ENCODE data around the gene ADGRD1. TPM values are rescaled to one million over a fixed set of nuclear protein-coding genes. Genes with fewer than 3 reads are reported as not detected.

ADGRD1 gene
- polyA plus RNA-seq, 1 of the 3 experiments (the other 2 are of a cell fraction), result not detected

GRCh38 chr12:130956009-130956408 is 2.3 kb downstream of the ADGRD1 start:
- no peak overlapping the region for H3K4me2 ChIP-seq
- H3K36me3 ChIP-seq (replicated peaks in 1 of 2; ENCODE audit: control insufficient read depth in 1 of 2, insufficient read depth in 2 of 2, low read length in 1 of 2), result no peaks in the 10 kb centered on the region
- H3K9me3 ChIP-seq, result no peaks in the 10 kb centered on the region
- H3K27ac ChIP-seq (ENCODE audit: low read depth in 2 of 2, low read length in 1 of 2), result no peak overlapping the region
- H4K20me1 ChIP-seq (ENCODE audit: insufficient read depth), result no peaks in the 10 kb centered on the region
- TF ChIP-seq RFX5 (IDR thresholded peaks at IDR 0.05; ENCODE audit: low read length) (no peak), TAF1 (IDR thresholded peaks at IDR 0.05; ENCODE audit: borderline replicate concordance, low read depth, low read length) (no peak), GATA2 (CRISPR knock-in tag; IDR thresholded peaks at IDR 0.05) (no peak), TCF12 (IDR thresholded peaks at IDR 0.05) (no peak), FOSL2 (IDR thresholded peaks at IDR 0.05; ENCODE audit: borderline replicate concordance, low read depth) (no peak), RAD21 (IDR thresholded peaks at IDR 0.05; ENCODE audit: low read length) (no peak), FOXM1 (IDR thresholded peaks at IDR 0.05; ENCODE audit: low read depth) (no peak), MXI1 (IDR thresholded peaks at IDR 0.05; ENCODE audit: low read depth, low read length) (no peak), RXRA (IDR thresholded peaks at IDR 0.05; ENCODE audit: borderline replicate concordance, low read depth) (no peak), FOXJ3 (CRISPR knock-in tag; IDR thresholded peaks at IDR 0.05) (no peak), SMC3 (IDR thresholded peaks at IDR 0.05; ENCODE audit: low read depth, low read length) (no peak), POLR2AphosphoS5 (IDR thresholded peaks at IDR 0.05; ENCODE audit: low read depth, low read length) (no peak), GABPA (IDR thresholded peaks at IDR 0.05; ENCODE audit: low read depth) (no peak)
- TF ChIP-seq, protein P1, sequence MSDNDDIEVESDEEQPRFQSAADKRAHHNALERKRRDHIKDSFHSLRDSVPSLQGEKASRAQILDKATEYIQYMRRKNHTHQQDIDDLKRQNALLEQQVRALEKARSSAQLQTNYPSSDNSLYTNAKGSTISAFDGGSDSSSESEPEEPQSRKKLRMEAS (IDR thresholded peaks at IDR 0.05; ENCODE audit: low read depth), result no peak
- TF ChIP-seq, protein P2, sequence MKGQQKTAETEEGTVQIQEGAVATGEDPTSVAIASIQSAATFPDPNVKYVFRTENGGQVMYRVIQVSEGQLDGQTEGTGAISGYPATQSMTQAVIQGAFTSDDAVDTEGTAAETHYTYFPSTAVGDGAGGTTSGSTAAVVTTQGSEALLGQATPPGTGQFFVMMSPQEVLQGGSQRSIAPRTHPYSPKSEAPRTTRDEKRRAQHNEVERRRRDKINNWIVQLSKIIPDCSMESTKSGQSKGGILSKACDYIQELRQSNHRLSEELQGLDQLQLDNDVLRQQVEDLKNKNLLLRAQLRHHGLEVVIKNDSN (IDR thresholded peaks at IDR 0.05; ENCODE audit: borderline replicate concordance, low read depth), result no peak
- H2AFZ ChIP-seq (ENCODE audit: low read depth), result no peak overlapping the region
- H3K79me2 ChIP-seq (ENCODE audit: insufficient read depth), result no peaks in the 10 kb centered on the region
- ChIA-PET CTCF (no interaction called here), POLR2A (no interaction called here)
- WGBS (ENCODE audit: low lambda C conversion rate), result 95% methylated on average over 8 of the region's 11 CpGs
- H3F3A ChIP-seq (replicated peaks; ENCODE audit: insufficient read depth), result no peaks in the 10 kb centered on the region
- no peak overlapping the region for H3K4me3 ChIP-seq (ENCODE audit: low read depth in 2 of 2, low read length in 1 of 2)
- H3K9ac ChIP-seq, result no peak overlapping the region
- H3K27me3 ChIP-seq (ENCODE audit: insufficient read depth), result no peaks in the 10 kb centered on the region
- H3K9me2 ChIP-seq, result no peaks in the 10 kb centered on the region
- peaks cover 0 to 33% of the 10 kb centered on the region in 2 experiments; a peak in 2 of 4 replicates for H3K4me1 ChIP-seq (ENCODE audit: control insufficient read depth in 1 of 2, insufficient read depth in 2 of 2, low read depth in 1 of 2, low read length in 1 of 2)
- DNase-seq, result no peak

- H3K4me2 ChIP-seq, result no peak overlapping the region
- no peaks in the 10 kb centered on the region for H4K20me1 ChIP-seq (ENCODE audit: insufficient read depth)
- H3K27ac ChIP-seq (ENCODE audit: low read depth in 2 of 2, low read length in 1 of 2), result no peak overlapping the region
- TF ChIP-seq RCOR1 (IDR thresholded peaks at IDR 0.05; ENCODE audit: low read length) (no peak), IRF3 (IDR thresholded peaks at IDR 0.05; ENCODE audit: low read depth, low read length) (no peak), MXI1 (IDR thresholded peaks at IDR 0.05; ENCODE audit: low read depth, low read length) (no peak), FOXM1 (IDR thresholded peaks at IDR 0.05; ENCODE audit: low read depth) (no peak), RAD21 (IDR thresholded peaks at IDR 0.05; ENCODE audit: low read length) (no peak), TCF12 (IDR thresholded peaks at IDR 0.05) (no peak), MEF2A (IDR thresholded peaks at IDR 0.05; ENCODE audit: borderline replicate concordance, low read depth) (no peak), POLR2AphosphoS5 (IDR thresholded peaks at IDR 0.05; ENCODE audit: low read depth, low read length) (no peak), NRF1 (IDR thresholded peaks at IDR 0.05; ENCODE audit: low read depth, low read length) (no peak), YY1 (IDR thresholded peaks at IDR 0.05; ENCODE audit: low read depth) (no peak), GABPA (IDR thresholded peaks at IDR 0.05; ENCODE audit: low read depth) (no peak), EZH2phosphoT487 (IDR thresholded peaks at IDR 0.05; ENCODE audit: borderline replicate concordance, low read depth) (no peak), RFX5 (IDR thresholded peaks at IDR 0.05; ENCODE audit: low read length) (no peak), CHD2 (IDR thresholded peaks at IDR 0.05; ENCODE audit: low read length, partially characterized antibody) (no peak), JUND (IDR thresholded peaks at IDR 0.05) (no peak)
- TF ChIP-seq, protein P3, sequence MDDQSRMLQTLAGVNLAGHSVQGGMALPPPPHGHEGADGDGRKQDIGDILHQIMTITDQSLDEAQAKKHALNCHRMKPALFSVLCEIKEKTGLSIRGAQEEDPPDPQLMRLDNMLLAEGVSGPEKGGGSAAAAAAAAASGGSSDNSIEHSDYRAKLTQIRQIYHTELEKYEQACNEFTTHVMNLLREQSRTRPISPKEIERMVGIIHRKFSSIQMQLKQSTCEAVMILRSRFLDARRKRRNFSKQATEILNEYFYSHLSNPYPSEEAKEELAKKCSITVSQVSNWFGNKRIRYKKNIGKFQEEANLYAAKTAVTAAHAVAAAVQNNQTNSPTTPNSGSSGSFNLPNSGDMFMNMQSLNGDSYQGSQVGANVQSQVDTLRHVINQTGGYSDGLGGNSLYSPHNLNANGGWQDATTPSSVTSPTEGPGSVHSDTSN (IDR thresholded peaks at IDR 0.05), result no peak
- TF ChIP-seq, protein P1 (IDR thresholded peaks at IDR 0.05; ENCODE audit: low read depth), result no peak
- H3F3A ChIP-seq (replicated peaks; ENCODE audit: insufficient read depth), result no peaks in the 10 kb centered on the region
- H3K9ac ChIP-seq, result no peak overlapping the region
- POLR2A ChIA-PET, result no interaction called here
- WGBS (ENCODE audit: low lambda C conversion rate), result 55% methylated on average over 12 of the region's 14 CpGs
- no peak overlapping the region for H2AFZ ChIP-seq (ENCODE audit: low read depth)
- CTCF ChIA-PET, result no interaction called here
- H3K4me3 ChIP-seq (ENCODE audit: low read depth in 2 of 2, low read length in 1 of 2), result no peak overlapping the region
- no peaks in the 10 kb centered on the region for H3K27me3 ChIP-seq (ENCODE audit: insufficient read depth)
- H3K79me2 ChIP-seq (ENCODE audit: insufficient read depth), result no peaks in the 10 kb centered on the region
- no peaks in the 10 kb centered on the region for H3K36me3 ChIP-seq (replicated peaks in 1 of 2; ENCODE audit: control insufficient read depth in 1 of 2, insufficient read depth in 2 of 2, low read length in 1 of 2)
- peaks cover 0 to 33% of the 10 kb centered on the region in 2 experiments; a peak in 2 of 4 replicates for H3K4me1 ChIP-seq (ENCODE audit: control insufficient read depth in 1 of 2, insufficient read depth in 2 of 2, low read depth in 1 of 2, low read length in 1 of 2)
- no peaks in the 10 kb centered on the region for H3K9me3 ChIP-seq
- DNase-seq, result no peak
- no peaks in the 10 kb centered on the region for H3K9me2 ChIP-seq
Measured at GRCh38 chr12:130956456-130957303, 3.0 kb downstream of the ADGRD1 start.

Data from SK-N-SH (cell line).